ENCODE data around the gene DTHD1.

Gene DTHD1

DNA sequence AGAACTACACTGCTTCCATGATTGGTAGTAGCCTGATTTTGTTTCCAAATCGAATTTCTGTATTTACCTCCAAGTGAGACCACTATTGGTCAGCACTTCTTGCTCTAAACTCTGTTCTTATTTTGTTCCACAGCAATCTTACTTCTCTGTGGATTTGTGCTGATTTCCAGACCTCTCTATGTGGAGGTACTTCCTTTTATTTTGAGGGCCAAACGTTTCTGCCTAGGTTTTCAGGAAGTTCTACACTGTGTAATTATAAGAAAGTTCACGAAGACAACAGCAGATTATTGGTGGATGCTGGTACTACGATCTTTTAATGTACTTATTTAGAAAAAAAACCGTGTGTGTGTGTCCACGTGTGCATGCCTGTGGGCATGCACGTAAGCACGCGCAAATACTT, 46.7 kb downstream of the DTHD1 start:
- no peak overlapping the region for H3K27ac Mint-ChIP-seq
- no peaks in the 10 kb centered on the region for H3K27me3 Mint-ChIP-seq (ENCODE audit: low read depth, poor library complexity)
- TF ChIP-seq CTCF (IDR thresholded peaks at IDR 0.05) = no peak
- no peaks in the 10 kb centered on the region for H3K4me1 Mint-ChIP-seq
- no peak overlapping the region for H3K4me3 Mint-ChIP-seq
- H3K36me3 Mint-ChIP-seq (ENCODE audit: low read depth) = no peaks in the 10 kb centered on the region
- H3K9me3 Mint-ChIP-seq = no peaks in the 10 kb centered on the region
- DNase-seq = no peak

- DNase-seq = no peak
- H3K4me1 Mint-ChIP-seq = no peaks in the 10 kb centered on the region
- H3K27ac Mint-ChIP-seq = no peak overlapping the region
- H3K9me3 Mint-ChIP-seq = no peaks in the 10 kb centered on the region
- no peaks in the 10 kb centered on the region for H3K36me3 Mint-ChIP-seq (ENCODE audit: low read depth)
- no peak for TF ChIP-seq CTCF (IDR thresholded peaks at IDR 0.05)
- no peaks in the 10 kb centered on the region for H3K27me3 Mint-ChIP-seq (ENCODE audit: low read depth, poor library complexity)
- no peak overlapping the region for H3K4me3 Mint-ChIP-seq
Observed at GRCh38 chr4:36329228-36329627, 47.8 kb downstream of the DTHD1 start.

DNA sequence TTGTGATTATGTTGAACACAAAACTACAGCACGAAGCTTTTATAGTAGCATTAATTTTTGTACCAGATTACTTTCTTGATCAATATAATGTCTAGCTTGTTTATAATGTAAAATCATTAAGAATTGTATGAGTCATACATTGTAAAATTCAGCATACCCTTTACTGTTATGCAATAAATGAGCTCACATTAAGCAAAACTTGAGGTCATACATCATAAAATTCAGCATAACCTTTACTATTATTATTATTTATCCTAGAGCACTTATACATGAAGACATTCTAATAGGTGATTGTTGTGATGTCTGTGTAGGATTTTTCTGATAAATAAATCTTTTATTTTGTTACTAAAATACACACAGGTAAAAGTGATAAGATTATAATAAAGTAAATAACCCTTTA, 49.4 kb downstream of the DTHD1 start:
- no peaks in the 10 kb centered on the region for H3K27me3 Mint-ChIP-seq (ENCODE audit: low read depth, poor library complexity)
- no peak overlapping the region for H3K4me3 Mint-ChIP-seq
- no peaks in the 10 kb centered on the region for H3K9me3 Mint-ChIP-seq
- H3K36me3 Mint-ChIP-seq (ENCODE audit: low read depth) = no peaks in the 10 kb centered on the region
- no peak for TF ChIP-seq CTCF (IDR thresholded peaks at IDR 0.05)
- H3K4me1 Mint-ChIP-seq = no peaks in the 10 kb centered on the region
- H3K27ac Mint-ChIP-seq = no peak overlapping the region
- DNase-seq = no peak

DNA sequence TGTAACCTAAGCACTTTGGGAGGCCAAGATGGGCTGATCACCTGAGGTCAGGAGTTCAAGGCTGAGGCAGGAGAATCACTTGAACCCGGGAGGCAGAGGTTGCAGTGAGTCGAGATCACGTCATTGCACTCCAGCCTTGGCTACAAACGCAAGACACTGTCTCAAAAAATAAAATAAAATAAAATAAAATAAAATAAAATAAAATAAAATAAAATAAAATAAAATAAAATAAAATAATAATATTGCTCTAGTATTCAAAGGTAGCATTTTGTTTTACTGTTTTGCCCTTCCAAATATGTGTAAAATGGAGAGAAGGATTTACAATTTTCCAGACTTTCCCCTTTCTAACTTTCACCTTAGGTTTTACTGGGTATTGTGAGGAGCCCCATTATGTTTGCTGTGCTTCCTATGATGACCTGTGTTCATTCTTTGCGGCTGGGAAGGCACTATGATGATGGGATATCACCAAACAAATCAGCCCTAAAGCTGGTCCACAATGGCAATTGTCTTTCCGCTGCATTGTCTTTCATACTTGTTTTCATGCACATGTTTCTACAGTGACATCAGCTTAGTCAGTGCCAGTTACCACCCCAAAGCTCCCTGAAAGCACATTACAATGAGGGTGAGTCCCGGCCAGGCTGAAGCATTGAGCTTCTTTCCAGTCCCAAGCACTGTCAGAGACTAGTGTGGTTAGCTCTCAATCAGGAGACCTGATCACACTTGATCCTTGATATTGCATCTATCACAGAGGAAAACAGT, 50.8 kb downstream of the DTHD1 start:
- H3K27ac Mint-ChIP-seq = no peak overlapping the region
- no peaks in the 10 kb centered on the region for H3K36me3 Mint-ChIP-seq (ENCODE audit: low read depth)
- TF ChIP-seq CTCF (IDR thresholded peaks at IDR 0.05) = no peak
- DNase-seq = no peak
- no peak overlapping the region for H3K4me3 Mint-ChIP-seq
- no peaks in the 10 kb centered on the region for H3K27me3 Mint-ChIP-seq (ENCODE audit: low read depth, poor library complexity)
- peaks cover 12% of the 10 kb centered on the region for H3K4me1 Mint-ChIP-seq
- H3K9me3 Mint-ChIP-seq = no peaks in the 10 kb centered on the region

DNA sequence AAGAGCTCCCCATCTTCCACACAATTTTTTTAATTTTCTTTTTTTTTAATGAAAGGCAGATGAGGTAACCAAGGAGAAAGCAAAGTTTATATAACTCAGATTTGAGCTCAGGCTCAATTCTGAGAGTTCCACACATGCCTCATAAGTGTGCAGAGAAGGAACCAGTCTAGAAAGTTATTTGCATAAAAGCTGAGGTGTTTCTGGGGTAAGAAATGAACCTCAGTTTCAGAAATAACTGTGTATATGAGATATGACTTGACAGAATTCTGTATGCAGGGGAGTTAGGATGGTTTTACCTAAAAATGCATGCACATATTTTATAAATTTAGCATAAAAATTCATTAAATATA, 51.3 kb downstream of the DTHD1 start:
- H3K4me1 Mint-ChIP-seq = peaks cover 12% of the 10 kb centered on the region
- DNase-seq = no peak
- H3K4me3 Mint-ChIP-seq = no peak overlapping the region
- H3K9me3 Mint-ChIP-seq = no peaks in the 10 kb centered on the region
- TF ChIP-seq CTCF (IDR thresholded peaks at IDR 0.05) = no peak
- no peaks in the 10 kb centered on the region for H3K36me3 Mint-ChIP-seq (ENCODE audit: low read depth)
- no peaks in the 10 kb centered on the region for H3K27me3 Mint-ChIP-seq (ENCODE audit: low read depth, poor library complexity)
- no peak overlapping the region for H3K27ac Mint-ChIP-seq

GRCh38 chr4:36333303-36333877, 52.0 kb downstream of the DTHD1 start:
- no peak for DNase-seq
- H3K4me3 Mint-ChIP-seq = no peak overlapping the region
- H3K36me3 Mint-ChIP-seq (ENCODE audit: low read depth) = no peaks in the 10 kb centered on the region
- no peaks in the 10 kb centered on the region for H3K27me3 Mint-ChIP-seq (ENCODE audit: low read depth, poor library complexity)
- no peak overlapping the region for H3K27ac Mint-ChIP-seq
- no peak for TF ChIP-seq CTCF (IDR thresholded peaks at IDR 0.05)
- H3K4me1 Mint-ChIP-seq = peaks cover 12% of the 10 kb centered on the region
- no peaks in the 10 kb centered on the region for H3K9me3 Mint-ChIP-seq
